HG03432 (cell line): ENCODE data around the gene PTPRM.

ENCODE experiments used
- ATAC-seq: cut with Tn5 transposase; IDR thresholded peaks from one replicate; pipeline ENCODE4 v1.9.1; 2021; ENCODE audit warnings: mild to moderate bottlenecking, moderate library complexity; ENCODE audit not compliant: unreplicated experiment

Gene PTPRM

GRCh38 chr18:7598167-7599047, 31.3 kb downstream of the PTPRM start:
- ATAC-seq: no peak

- ATAC-seq: no peak
Measured at GRCh38 chr18:7600036-7600435, 32.9 kb downstream of the PTPRM start.

GRCh38 chr18:7600528-7601245, 33.6 kb downstream of the PTPRM start:
- ATAC-seq: no peak

- no peak for ATAC-seq
Measured at GRCh38 chr18:7601246-7601615, 34.1 kb downstream of the PTPRM start.

GRCh38 chr18:7601936-7602335, 34.8 kb downstream of the PTPRM start:
- no peak for ATAC-seq

- no peak for ATAC-seq
Measured at GRCh38 chr18:7603259-7604000, 36.3 kb downstream of the PTPRM start.

- ATAC-seq: no peak
Measured at GRCh38 chr18:7604361-7604760, 37.2 kb downstream of the PTPRM start.

- no peak for ATAC-seq
Measured at GRCh38 chr18:7605705-7606104, 38.6 kb downstream of the PTPRM start.

GRCh38 chr18:7607540-7608173, 40.5 kb downstream of the PTPRM start:
- no peak for ATAC-seq

- no peak for ATAC-seq
Measured at GRCh38 chr18:7608174-7608550, 41.0 kb downstream of the PTPRM start.

- ATAC-seq: no peak
Measured at GRCh38 chr18:7608781-7609201, 41.7 kb downstream of the PTPRM start.

- no peak for ATAC-seq
Measured at GRCh38 chr18:7609617-7610016, 42.5 kb downstream of the PTPRM start.

GRCh38 chr18:7614042-7614441, 46.9 kb downstream of the PTPRM start:
- ATAC-seq: no peak

- ATAC-seq: no peak
Measured at GRCh38 chr18:7615840-7616239, 48.7 kb downstream of the PTPRM start.

GRCh38 chr18:7616661-7617060, 49.5 kb downstream of the PTPRM start:
- ATAC-seq: no peak

GRCh38 chr18:7617738-7618422, 50.8 kb downstream of the PTPRM start:
- ATAC-seq: no peak

GRCh38 chr18:7618891-7619442, 51.9 kb downstream of the PTPRM start:
- no peak for ATAC-seq

GRCh38 chr18:7619676-7620075, 52.6 kb downstream of the PTPRM start:
- no peak for ATAC-seq

GRCh38 chr18:7622721-7623120, 55.6 kb downstream of the PTPRM start:
- no peak for ATAC-seq

- ATAC-seq: no peak
Measured at GRCh38 chr18:7623681-7624080, 56.6 kb downstream of the PTPRM start.
